CD4-positive, alpha-beta T cell treated with Interleukin-21 for 1 hour (primary cell): ENCODE results near the gene PLP1.
A peak's percentile ranks its signal among the peaks of the same experiment; 100 is the strongest.
"Not testable (repeated sequence)": the region's sequence is repeated elsewhere in the genome, so short reads cannot be mapped to it uniquely, and the experiment has no call there.

ENCODE experiments used
- DNase-seq: peaks from one replicate; pipeline ENCODE4 v3.0.0-alpha.2; 2020

The PLP1 gene

GRCh38 chrX:103781706-103782105, 5.1 kb downstream of the PLP1 start:
- no peak for DNase-seq

- DNase-seq = no peak
Measured at GRCh38 chrX:103782640-103783039, 6.0 kb downstream of the PLP1 start.

- no peak for DNase-seq
Measured at GRCh38 chrX:103783196-103783595, 6.6 kb downstream of the PLP1 start.

- no peak for DNase-seq
Measured at GRCh38 chrX:103783971-103784370, 7.3 kb downstream of the PLP1 start.

GRCh38 chrX:103789004-103789403, 12.4 kb downstream of the PLP1 start:
- DNase-seq = no peak

GRCh38 chrX:103791228-103791627, 14.6 kb downstream of the PLP1 start:
- no peak for DNase-seq

GRCh38 chrX:103791826-103792485, 15.3 kb downstream of the PLP1 start:
- DNase-seq = no peak

GRCh38 chrX:103792916-103793544, 16.4 kb downstream of the PLP1 start:
- DNase-seq = no peak

GRCh38 chrX:103793545-103793940, 16.9 kb downstream of the PLP1 start:
- DNase-seq = no peak

GRCh38 chrX:103794119-103794518, 17.5 kb downstream of the PLP1 start:
- no peak for DNase-seq

GRCh38 chrX:103797691-103798090, 21.1 kb downstream of the PLP1 start:
- DNase-seq = no peak

GRCh38 chrX:103800318-103800717, 23.7 kb downstream of the PLP1 start:
- no peak for DNase-seq

GRCh38 chrX:103805860-103806259, 29.2 kb downstream of the PLP1 start:
- DNase-seq = no peak

GRCh38 chrX:103806862-103807474, 30.3 kb downstream of the PLP1 start:
- DNase-seq = no peak

GRCh38 chrX:103811858-103812257, 35.2 kb downstream of the PLP1 start:
- DNase-seq = no peak

- not testable (repeated sequence) for DNase-seq
Measured at GRCh38 chrX:103817101-103817500, 40.5 kb downstream of the PLP1 start.

GRCh38 chrX:103817502-103817901, 40.9 kb downstream of the PLP1 start:
- peak; percentile 63 for DNase-seq

GRCh38 chrX:103818842-103819619, 42.4 kb downstream of the PLP1 start:
- no peak for DNase-seq

- DNase-seq = not testable (repeated sequence)
Measured at GRCh38 chrX:103820802-103821201, 44.2 kb downstream of the PLP1 start.

GRCh38 chrX:103823591-103823990, 47.0 kb downstream of the PLP1 start:
- DNase-seq = no peak

- DNase-seq = no peak
Measured at GRCh38 chrX:103825881-103826280, 49.2 kb downstream of the PLP1 start.

GRCh38 chrX:103828529-103828928, 51.9 kb downstream of the PLP1 start:
- no peak for DNase-seq

- DNase-seq = no peak
Measured at GRCh38 chrX:103830848-103831247, 54.2 kb downstream of the PLP1 start.
